ENCODE data around the gene RBBP8NL.

Gene RBBP8NL

DNA sequence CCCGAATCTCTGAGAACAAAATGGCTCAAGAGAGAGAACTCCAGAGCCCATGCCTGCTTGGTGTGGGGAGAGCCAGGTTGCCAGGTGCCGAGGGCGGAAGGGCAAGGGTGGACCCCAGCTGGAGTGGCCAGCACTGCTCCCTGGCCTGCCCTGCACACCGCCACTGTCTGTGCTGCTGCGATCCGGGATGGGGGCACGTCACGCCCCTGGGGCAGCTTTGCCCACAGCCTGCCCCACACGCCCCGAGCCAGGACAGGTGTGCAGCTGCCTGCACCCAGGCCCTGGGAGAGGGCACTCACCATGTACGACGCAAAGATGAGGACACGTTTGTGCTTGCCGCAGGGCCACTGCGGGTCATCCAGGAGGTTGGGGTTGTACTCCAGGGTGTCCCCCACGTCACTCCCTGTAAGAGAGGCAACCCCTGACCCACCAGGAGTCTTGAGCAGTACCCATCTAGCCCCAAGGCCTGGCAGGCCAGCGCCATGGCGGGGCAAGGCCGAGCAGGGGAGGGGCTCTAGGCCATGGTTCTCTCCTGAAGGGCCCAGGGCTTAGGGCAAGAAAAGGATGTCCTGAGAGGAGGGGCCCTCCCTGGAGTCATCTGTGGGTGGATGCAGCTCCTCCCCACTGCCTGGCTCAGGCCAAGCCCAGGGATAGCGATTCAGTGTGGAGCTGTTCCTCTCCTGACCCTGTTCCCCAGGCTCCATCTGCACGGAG, 34.6 kb downstream of the RBBP8NL start:
- no peak for DNase-seq (ENCODE audit: low read depth, low spot score)
- TF ChIP-seq, protein P1, sequence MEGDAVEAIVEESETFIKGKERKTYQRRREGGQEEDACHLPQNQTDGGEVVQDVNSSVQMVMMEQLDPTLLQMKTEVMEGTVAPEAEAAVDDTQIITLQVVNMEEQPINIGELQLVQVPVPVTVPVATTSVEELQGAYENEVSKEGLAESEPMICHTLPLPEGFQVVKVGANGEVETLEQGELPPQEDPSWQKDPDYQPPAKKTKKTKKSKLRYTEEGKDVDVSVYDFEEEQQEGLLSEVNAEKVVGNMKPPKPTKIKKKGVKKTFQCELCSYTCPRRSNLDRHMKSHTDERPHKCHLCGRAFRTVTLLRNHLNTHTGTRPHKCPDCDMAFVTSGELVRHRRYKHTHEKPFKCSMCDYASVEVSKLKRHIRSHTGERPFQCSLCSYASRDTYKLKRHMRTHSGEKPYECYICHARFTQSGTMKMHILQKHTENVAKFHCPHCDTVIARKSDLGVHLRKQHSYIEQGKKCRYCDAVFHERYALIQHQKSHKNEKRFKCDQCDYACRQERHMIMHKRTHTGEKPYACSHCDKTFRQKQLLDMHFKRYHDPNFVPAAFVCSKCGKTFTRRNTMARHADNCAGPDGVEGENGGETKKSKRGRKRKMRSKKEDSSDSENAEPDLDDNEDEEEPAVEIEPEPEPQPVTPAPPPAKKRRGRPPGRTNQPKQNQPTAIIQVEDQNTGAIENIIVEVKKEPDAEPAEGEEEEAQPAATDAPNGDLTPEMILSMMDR (IDR thresholded peaks at IDR 0.05; ENCODE audit: insufficient read depth, low read length, missing control alignments), result no peak
- ChIA-PET POLR2A (interaction anchor here (1.5 kb wide), 1 partner anchor 8 kb away, joined by 6 read pairs; no protein-coding TSS in a partner anchor), CTCF (interaction anchor here (1.3 to 1.5 kb wide), 2 partner anchors 10 to 91 kb away, joined by 3 read pairs; no protein-coding TSS in a partner anchor)
- H3K4me3 ChIP-seq (ENCODE audit: low read depth, low read length), result no peak overlapping the region

DNA sequence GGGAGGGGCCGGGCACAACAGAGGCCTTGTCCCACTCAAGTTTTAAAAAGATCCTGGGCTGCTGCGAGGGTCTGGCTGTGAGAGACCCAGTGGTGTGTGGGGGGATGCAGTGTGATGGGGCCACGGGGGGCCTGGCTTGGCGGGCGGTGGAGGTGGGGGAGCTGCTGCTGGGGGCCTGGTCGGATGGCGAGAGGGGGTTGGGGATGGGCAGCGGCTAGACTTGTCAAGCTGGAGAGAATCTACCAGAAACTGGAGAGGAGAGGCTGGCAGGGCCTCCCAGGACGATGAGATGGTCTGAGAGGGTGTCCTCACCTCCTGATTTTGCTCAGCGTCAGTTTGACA, 35.3 kb downstream of the RBBP8NL start:
- ChIA-PET POLR2A (interaction anchor here (1.4 to 1.5 kb wide), 2 partner anchors 8 to 10 kb away, joined by 4 to 6 read pairs; no protein-coding TSS in a partner anchor), CTCF (interaction anchor here (1.5 kb wide), 1 partner anchor 10 kb away, joined by 3 read pairs; no protein-coding TSS in a partner anchor)
- no peak for DNase-seq (ENCODE audit: low read depth, low spot score)
- no peak overlapping the region for H3K4me3 ChIP-seq (ENCODE audit: low read depth, low read length)
- TF ChIP-seq, protein P1 (IDR thresholded peaks at IDR 0.05; ENCODE audit: insufficient read depth, low read length, missing control alignments), result no peak

DNA sequence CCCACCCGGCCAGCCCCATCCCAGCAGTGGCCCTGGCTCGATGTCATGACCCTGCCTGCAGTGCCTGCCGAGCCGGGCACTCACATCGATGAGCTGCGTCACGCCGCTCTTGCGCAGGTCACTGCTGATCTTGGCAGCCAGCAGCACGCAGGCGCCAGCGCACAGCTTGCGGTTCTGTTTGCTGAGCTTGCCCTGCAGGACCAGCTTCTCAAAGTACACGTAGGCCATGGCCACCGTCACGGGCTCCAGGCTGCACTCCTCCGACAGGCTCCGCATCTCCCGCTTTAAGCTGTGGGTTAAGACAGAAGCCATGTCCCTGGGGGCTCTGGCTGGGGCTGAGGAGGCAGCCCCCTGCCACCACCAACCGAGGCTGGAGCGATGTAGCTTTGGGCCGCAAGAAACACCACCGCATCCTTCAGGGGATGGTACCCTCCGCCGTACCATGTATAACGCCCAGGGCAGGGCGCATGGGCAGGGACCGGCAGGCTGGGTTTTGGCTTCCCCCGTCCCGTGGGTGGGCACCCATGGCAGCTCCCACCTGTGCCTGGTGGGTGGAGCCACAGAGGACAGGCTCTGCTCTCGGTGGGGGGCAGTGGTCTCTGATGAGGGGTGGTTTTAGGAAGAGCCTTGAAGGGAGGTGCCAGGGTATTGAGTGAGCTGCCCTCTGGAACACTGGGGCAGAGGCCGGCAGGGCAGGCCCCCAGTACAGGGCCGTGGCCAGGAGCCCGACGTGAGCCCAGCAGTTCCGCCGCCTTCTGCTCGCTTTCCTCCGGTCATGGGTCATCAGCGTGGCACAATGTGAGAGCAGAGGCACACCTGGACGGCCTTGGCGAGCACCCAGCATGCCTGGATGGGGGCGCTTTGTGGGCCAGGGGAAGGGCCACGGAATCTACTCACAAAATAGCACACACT, 35.9 kb downstream of the RBBP8NL start:
- TF ChIP-seq, protein P1 (IDR thresholded peaks at IDR 0.05; ENCODE audit: insufficient read depth, low read length, missing control alignments), result no peak
- ChIA-PET CTCF (interaction anchor here (1.5 kb wide), 1 partner anchor 9 kb away, joined by 3 read pairs; no protein-coding TSS in a partner anchor), POLR2A (interaction anchor here (1.4 to 1.5 kb wide), 2 partner anchors 9 to 10 kb away, joined by 4 to 6 read pairs; no protein-coding TSS in a partner anchor)
- H3K4me3 ChIP-seq (ENCODE audit: low read depth, low read length), result no peak overlapping the region
- DNase-seq (ENCODE audit: low read depth, low spot score), result no peak

DNA sequence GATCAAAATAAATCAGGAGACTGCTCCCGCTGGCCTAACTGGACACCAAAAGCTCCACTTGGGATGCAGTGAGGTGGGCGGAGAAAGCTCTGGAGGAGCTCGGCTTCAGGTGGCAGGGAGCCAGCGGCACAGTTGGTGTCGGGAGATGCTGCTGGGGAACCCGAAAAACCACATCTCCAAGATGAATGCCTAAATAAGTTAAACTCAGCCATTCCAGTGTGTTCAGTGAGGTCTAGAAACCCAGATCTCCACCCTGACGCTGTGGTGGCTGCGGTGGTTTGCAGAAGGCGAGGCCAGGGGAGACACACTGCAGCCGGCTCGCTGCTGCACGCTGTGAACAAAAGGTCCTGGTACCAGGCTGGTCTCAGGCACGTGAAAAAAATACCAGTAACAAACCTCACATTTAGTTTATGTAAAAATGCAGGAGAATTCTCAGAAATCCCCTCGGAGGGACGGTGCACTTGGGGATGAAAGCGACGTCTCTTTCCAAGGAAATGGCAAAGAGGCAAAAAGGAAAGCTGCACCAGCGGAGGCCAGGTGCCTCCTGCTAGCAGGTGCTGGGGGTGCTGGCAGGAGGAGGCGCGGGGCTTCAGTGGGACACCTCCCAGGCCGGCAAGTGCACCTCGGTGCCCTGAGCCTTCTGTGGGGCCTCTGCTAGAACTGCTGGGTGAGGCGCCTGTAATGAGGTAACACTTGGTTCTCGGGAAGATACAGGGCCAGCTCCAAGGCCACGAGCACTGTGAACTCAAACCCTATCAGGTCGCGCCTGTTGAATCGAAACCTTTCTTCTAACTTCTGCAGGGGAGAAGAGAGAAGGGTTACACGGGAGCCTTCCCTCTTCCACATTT, 36.8 kb downstream of the RBBP8NL start:
- CTCF ChIA-PET, result no interaction called here
- POLR2A ChIA-PET, result interaction anchor here (1.4 kb wide), 1 partner anchor 11 kb away, joined by 4 read pairs; no protein-coding TSS in a partner anchor
- TF ChIP-seq, protein P1 (IDR thresholded peaks at IDR 0.05; ENCODE audit: insufficient read depth, low read length, missing control alignments), result no peak

DNA sequence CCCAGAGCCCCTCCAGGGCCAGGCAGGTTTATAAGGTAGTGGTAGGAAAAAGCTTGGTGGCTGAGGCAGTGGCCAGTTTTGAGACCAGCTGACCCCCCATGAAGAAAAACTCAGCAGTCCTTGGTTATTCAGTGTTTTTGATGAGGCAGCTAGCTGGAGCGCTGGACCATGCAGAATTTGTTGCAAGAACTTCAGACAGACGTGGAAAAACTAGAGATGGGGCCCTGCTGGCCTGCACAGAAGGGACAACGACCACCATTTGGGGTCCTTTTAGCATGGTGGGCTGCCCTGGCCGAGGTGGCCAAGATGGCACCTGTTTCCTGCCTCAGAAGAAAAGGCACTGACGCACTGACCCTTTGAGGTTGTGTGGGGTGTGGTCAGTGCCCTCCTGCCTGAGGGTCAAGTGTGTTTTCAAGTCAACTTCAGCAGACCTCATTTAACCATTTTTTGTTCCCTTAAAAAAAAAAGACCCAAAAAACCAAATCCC, 37.7 kb downstream of the RBBP8NL start:
- ChIA-PET CTCF (no interaction called here), POLR2A (no interaction called here)
- no peak for DNase-seq (ENCODE audit: low read depth, low spot score)
- TF ChIP-seq, protein P1 (IDR thresholded peaks at IDR 0.05; ENCODE audit: insufficient read depth, low read length, missing control alignments), result no peak
- H3K4me3 ChIP-seq (ENCODE audit: low read depth, low read length), result no peak overlapping the region

More for the DNA sequence above, 36.8 kb downstream of the RBBP8NL start:
- H3K4me3 ChIP-seq (ENCODE audit: low read depth, low read length), result no peak overlapping the region
- DNase-seq (ENCODE audit: low read depth, low spot score), result no peak
